Hepatocyte (in vitro differentiated cells): ENCODE data around the gene ZNF438.

Experiments
- CTCF ChIP-seq: fragments of 200-600 bp; sonication (generic); IDR thresholded peaks from 2 replicates; pipeline ENCODE4 v1.5.1; 2016; ENCODE audit warnings: antibody characterized with exemption, mild to moderate bottlenecking; ENCODE audit not compliant: poor library complexity
- EZH2 ChIP-seq: fragments of 200-600 bp; sonication (generic); IDR thresholded peaks from 2 replicates; pipeline ENCODE4 v1.6.1; 2016; ENCODE audit warnings: antibody characterized with exemption, mild to moderate bottlenecking, borderline replicate concordance

- TF ChIP-seq CTCF, result no peak
- no peak for TF ChIP-seq EZH2
Observed at GRCh38 chr10:30877111-30877510, 154.6 kb downstream of the ZNF438 start.
